K562 (cell line): ENCODE measurements around the gene ENTPD8. TPM values are rescaled to one million over a fixed set of nuclear protein-coding genes. Genes with fewer than 3 reads are reported as not detected.
A peak's percentile ranks its signal among the peaks of the same experiment; 100 is the strongest.

ENCODE experiments used
- ATAC-seq: fragments of 200-7000 bp; cut with Tn5 transposase; 3 replicates; pipeline ENCODE4 v1.9.1; 2020; ENCODE audit warnings: moderate library complexity
- BruUV-seq: library from RNA; stranded (reverse); fragments of 400-500 nt; replicated peaks from 2 replicates; lab custom pipeline; 2021; lab: Mats Ljungman, UMichigan
- CTCF ChIA-PET: fragments of 300-600 bp; formaldehyde crosslinking; extraction: SDS; loops from one replicate; lab custom pipeline; 2021; ENCODE audit warnings: low intra/inter-chr PET ratio; lab: Yijun Ruan, JAX
- POLR2A ChIA-PET: fragments of 300-600, 350-650 bp; sonication (Branson Sonifier 250); formaldehyde crosslinking; extraction: SDS; loops from one replicate; lab custom pipeline; 2021; ENCODE audit warnings: antibody characterized with exemption, inconsistent platforms; lab: Yijun Ruan, JAX
- DNase-seq, 4 experiments: peaks; one replicate each; pipeline versions ENCODE4 v3.0.0 to v3.0.0-alpha.2; 2011 to 2018; ENCODE audit warnings: low spot score in 3 of 4, mixed read lengths in 3 of 4; ENCODE audit errors: extremely low read depth in 1 of 4
- FAIRE-seq: peaks from 2 replicates; lab custom pipeline; 2011; peaks lifted over from hg19 to GRCh38; lab: Jason Lieb, UNC
- H2AFZ ChIP-seq: 2 replicates; pipeline ENCODE4 v1.6.0; 2011; ENCODE audit warnings: low read depth, low read length, control low read depth, inconsistent platforms
- H3K27ac ChIP-seq: fragments of 200-600 bp; 3 replicates; pipeline ENCODE4 v1.8.0; 2011; ENCODE audit warnings: low read depth, mild to moderate bottlenecking, control low read depth, inconsistent platforms, low read length, moderate library complexity, mixed read lengths; ENCODE audit errors: extremely low read depth
- H3K27me3 ChIP-seq, 2 experiments: fragments of 300-600 bp in 1 of 2; 2 replicates in 1 of 2; 3 replicates in 1 of 2; pipeline versions ENCODE4 v1.6.0 to v1.8.0; 2011; ENCODE audit warnings: inconsistent platforms in 2 of 2, low read length in 2 of 2, mild to moderate bottlenecking in 1 of 2, mixed read lengths in 1 of 2, moderate library complexity in 1 of 2; ENCODE audit not compliant: control insufficient read depth in 2 of 2, insufficient read depth in 2 of 2
- H3K36me3 ChIP-seq: fragments of 300-600 bp; 3 replicates; pipeline ENCODE4 v1.8.0; 2011; ENCODE audit warnings: mild to moderate bottlenecking, low read length, inconsistent platforms; ENCODE audit not compliant: control insufficient read depth, insufficient read depth
- H3K4me1 ChIP-seq, 2 experiments: fragments of 200-600 bp in 1 of 2; replicated peaks in 1 of 2; 2 replicates in 1 of 2; 3 replicates in 1 of 2; pipeline versions ENCODE4 v1.5.1 to v1.8.0; 2011; ENCODE audit warnings: inconsistent platforms in 2 of 2, low read length in 2 of 2, mild to moderate bottlenecking in 1 of 2, mixed read lengths in 1 of 2, moderate library complexity in 1 of 2; ENCODE audit not compliant: control insufficient read depth in 2 of 2, insufficient read depth in 2 of 2
- H3K4me2 ChIP-seq: 2 replicates; pipeline ENCODE4 v1.6.1; 2011; ENCODE audit warnings: low read length, control low read depth, inconsistent platforms, mixed read lengths; ENCODE audit not compliant: insufficient read depth
- H3K4me3 ChIP-seq: fragments of 200-600 bp; sonication (generic), shearing (Covaris generic); 2 replicates; pipeline ENCODE4 v1.5.1; 2016; ENCODE audit warnings: control low read depth, inconsistent platforms
- H3K79me2 ChIP-seq: fragments of 200-600 bp; 3 replicates; pipeline ENCODE4 v1.8.0; 2011; ENCODE audit warnings: low read length, inconsistent platforms; ENCODE audit not compliant: control insufficient read depth, insufficient read depth
- H3K9ac ChIP-seq, 2 experiments: 2 replicates each; pipeline versions ENCODE4 v1.6.0 to v1.6.1; 2011; ENCODE audit warnings: low read depth in 2 of 2, low read length in 2 of 2, control low read depth in 1 of 2, inconsistent platforms in 1 of 2, mild to moderate bottlenecking in 1 of 2, mixed read lengths in 1 of 2; ENCODE audit not compliant: insufficient read depth in 1 of 2
- H3K9me1 ChIP-seq: one replicate; pipeline ENCODE4 v1.6.0; 2011; ENCODE audit warnings: inconsistent platforms, mild to moderate bottlenecking, low read length, moderate library complexity; ENCODE audit not compliant: control insufficient read depth, insufficient read depth
- H3K9me3 ChIP-seq: replicated peaks from 2 replicates; pipeline ENCODE4 v1.5.1; 2011; ENCODE audit warnings: low read depth, low read length, inconsistent platforms; ENCODE audit not compliant: control insufficient read depth, insufficient read depth
- H4K20me1 ChIP-seq: replicated peaks from 2 replicates; pipeline ENCODE4 v1.6.1; 2011; ENCODE audit warnings: low read length, inconsistent platforms, mixed read lengths; ENCODE audit not compliant: control insufficient read depth, insufficient read depth
- CBX3 ChIP-seq, 2 experiments: IDR thresholded peaks; 1 replicate in 1 of 2; 2 replicates in 1 of 2; pipeline ENCODE4 v1.6.1; 2012; ENCODE audit warnings: inconsistent platforms in 2 of 2, low read length in 2 of 2, borderline replicate concordance in 1 of 2, control low read depth in 1 of 2
- FOXM1 ChIP-seq, 2 experiments: fragments of 450-650 bp in 1 of 2; sonication (generic) in 1 of 2; formaldehyde crosslinking in 1 of 2; IDR thresholded peaks; 2 replicates each; pipeline versions ENCODE4 v1.6.1 to v1.9.0; 2017 to 2022; ENCODE audit warnings: low read depth in 2 of 2, mild to moderate bottlenecking in 2 of 2, missing genetic modification reagents in 1 of 2, moderate library complexity in 1 of 2
- POLR3A ChIP-seq: IDR thresholded peaks from 2 replicates; pipeline ENCODE4 v1.6.1; 2011; ENCODE audit warnings: borderline replicate concordance, mild to moderate bottlenecking, moderate library complexity; ENCODE audit not compliant: insufficient read length, insufficient read depth; ENCODE audit errors: extremely low read depth
- PREB ChIP-seq: sonication (generic); formaldehyde crosslinking; IDR thresholded peaks from 2 replicates; pipeline ENCODE4 v1.8.1; 2023; ENCODE audit warnings: mild to moderate bottlenecking, missing genetic modification reagents
- RBFOX2 ChIP-seq: fragments of 200-400 bp; formaldehyde crosslinking; IDR thresholded peaks from 2 replicates; pipeline ENCODE4 v1.6.1; 2017; ENCODE audit warnings: low read depth, mild to moderate bottlenecking, low read length, moderate library complexity
- SLC30A9 ChIP-seq: fragments of 250-450 bp; sonication (Bioruptor Pico); IDR thresholded peaks from 2 replicates; pipeline ENCODE4 v1.8.0; 2022; ENCODE audit warnings: mild to moderate bottlenecking, moderate library complexity
- SMAD3 ChIP-seq: fragments of 450-650 bp; formaldehyde crosslinking; conservative IDR thresholded peaks from 2 replicates; pipeline ENCODE4 v1.4.0; 2020; ENCODE audit warnings: mild to moderate bottlenecking
- WGBS: fragments of 100-300 bp; shearing (Covaris generic); methylation state at CpG from one replicate; pipeline ENCODE4 v1.1.6; 2016; ENCODE audit warnings: low coverage, mixed read lengths; ENCODE audit not compliant: insufficient coverage; ENCODE audit errors: missing lambda C conversion rate; 5-methylcytosine and 5-hydroxymethylcytosine counted together
- in situ Hi-C: fragments of 300-500 bp; cut with MboI; formaldehyde crosslinking; loops from 4 replicates; pipeline ENCODE4 v1.15.0; 2018; ENCODE audit warnings: inconsistent platforms, mixed read lengths
- intact Hi-C: fragments of 100-400 bp; cut with micrococcal nuclease; formaldehyde crosslinking; loops from 2 replicates; pipeline ENCODE4 v1.14.2; 2022
- polyA plus RNA-seq, 8 experiments: library from polyadenylated mRNA; depleted of rRNA in 4 of 8; stranded (reverse) in 5 of 8; unstranded in 3 of 8; fragments of >200 nt; fragmentation: Nextera tagmentation in 2 of 8; fragmentation: Illumina TruSeq in 1 of 8; extraction: Ambion mirVana in 2 of 8; extraction: Trizol in 1 of 8; gene quantifications; 2 replicates each; pipeline versions ENCODE4 v1.2.1 to v1.2.3, GENCODE V29; 2011 to 2014; ENCODE audit warnings: inconsistent platforms in 1 of 8, missing spikeins in 1 of 8
- total RNA-seq, 7 experiments: library from RNA; depleted of rRNA in 6 of 7; stranded (reverse); fragments of >200 nt in 6 of 7; fragmentation: Illumina TruSeq in 2 of 7; extraction: Trizol in 2 of 7; gene quantifications; 2 replicates each; pipeline versions ENCODE4 v1.2.1 to v1.2.3, GENCODE V29; 2011 to 2021; ENCODE audit warnings: low replicate concordance in 1 of 7
- TF ChIP-seq, protein P1 (sequence below): fragments of 450-650 bp; formaldehyde crosslinking; IDR thresholded peaks from 2 replicates; pipeline ENCODE4 v1.4.0; 2020; ENCODE audit warnings: mild to moderate bottlenecking
- TF ChIP-seq, protein P2 (sequence below): IDR thresholded peaks from 2 replicates; pipeline ENCODE4 v1.6.1; 2016; ENCODE audit warnings: missing genetic modification characterization, missing compliant biosample characterization

The ENTPD8 gene
- total and polyA plus RNA-seq, 9 of the 15 experiments (the other 6 are each of a cell fraction or from before 2014, with no cell fraction given), result 0.06 to 0.27 (median 0.19) TPM; not detected in 5

- H3K4me1 ChIP-seq, result peaks cover 14 to 94% of the 10 kb centered on the region in 2 experiments; a peak in 4 of 5 replicates
- no peaks in the 10 kb centered on the region for H4K20me1 ChIP-seq
- ATAC-seq, result no peak
- ChIA-PET CTCF (no interaction called here), POLR2A (interaction anchor here (0.5 to 1.1 kb wide), 2 partner anchors 14 to 121 kb away, joined by 3 to 6 read pairs; no protein-coding TSS in a partner anchor)
- 59% methylated on average over 20 of the region's 26 CpGs for WGBS
- no peaks in the 10 kb centered on the region for H3K27me3 ChIP-seq
- H3K4me2 ChIP-seq, result no peak overlapping the region
- in situ Hi-C loops, result no loop called here
- TF ChIP-seq PREB (CRISPR knock-in tag), result no peak
- H3K9me1 ChIP-seq, result no peaks in the 10 kb centered on the region
- no peak overlapping the region for H3K9ac ChIP-seq
- intact Hi-C loops, result no loop called here
- no peaks in the 10 kb centered on the region for H3K9me3 ChIP-seq
- H2AFZ ChIP-seq, result no peak overlapping the region
- no TSS peak for BruUV-seq
- no peaks in the 10 kb centered on the region for H3K79me2 ChIP-seq
- DNase-seq, result no peak
- H3K36me3 ChIP-seq, result no peaks in the 10 kb centered on the region
- no peak for FAIRE-seq
- no peak overlapping the region for H3K27ac ChIP-seq
- no peak overlapping the region for H3K4me3 ChIP-seq
Measured at GRCh38 chr9:137433916-137434431, 7.2 kb downstream of the ENTPD8 start.

DNA sequence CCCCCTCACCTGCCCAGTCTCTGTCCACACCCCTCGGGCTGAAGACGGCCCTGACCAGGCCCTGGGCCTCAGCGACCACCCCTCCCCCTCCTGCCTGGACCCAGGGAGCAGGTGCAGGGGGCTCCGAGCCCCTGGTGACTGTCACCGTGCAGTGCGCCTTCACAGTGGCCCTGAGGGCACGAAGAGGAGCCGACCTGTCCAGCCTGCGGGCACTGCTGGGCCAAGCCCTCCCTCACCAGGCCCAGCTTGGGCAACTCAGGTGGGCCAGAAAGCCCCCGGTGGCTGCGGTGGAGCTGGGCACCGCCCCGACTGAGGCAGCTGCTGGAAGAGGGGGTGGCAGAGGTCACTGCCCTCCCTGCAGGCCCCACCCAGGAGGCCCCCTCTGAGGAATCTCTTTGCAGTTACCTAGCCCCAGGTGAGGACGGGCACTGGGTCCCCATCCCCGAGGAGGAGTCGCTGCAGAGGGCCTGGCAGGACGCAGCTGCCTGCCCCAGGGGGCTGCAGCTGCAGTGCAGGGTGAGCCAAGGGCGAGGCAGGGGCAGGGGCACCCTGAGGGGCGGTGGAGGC, 7.7 kb downstream of the ENTPD8 start:
- Histone ChIP-seq H3K9me1 (no peaks in the 10 kb centered on the region), H2AFZ (no peak overlapping the region), H3K79me2 (no peaks in the 10 kb centered on the region), H3K36me3 (no peaks in the 10 kb centered on the region), H3K27ac (no peak overlapping the region), H3K4me2 (no peak overlapping the region), H4K20me1 (no peaks in the 10 kb centered on the region), H3K9ac (no peak overlapping the region), H3K4me1 (peaks cover 14 to 93% of the 10 kb centered on the region in 2 experiments; a peak in 4 of 5 replicates), H3K9me3 (no peaks in the 10 kb centered on the region), H3K4me3 (no peak overlapping the region), H3K27me3 (no peaks in the 10 kb centered on the region)
- DNase-seq (no peak), FAIRE-seq (no peak), ATAC-seq (no peak)
- 59% methylated on average over 14 of the region's 19 CpGs for WGBS
- BruUV-seq, result no TSS peak
- intact Hi-C loops, result no loop called here
- POLR2A ChIA-PET, result interaction anchor here (0.6 to 1.1 kb wide), 2 partner anchors 15 to 254 kb away, joined by 4 to 6 read pairs; no protein-coding TSS in a partner anchor
- CTCF ChIA-PET, result no interaction called here
- in situ Hi-C loops, result no loop called here
- no peak for TF ChIP-seq SMAD3 (CRISPR knock-in tag)
- TF ChIP-seq, protein P1, sequence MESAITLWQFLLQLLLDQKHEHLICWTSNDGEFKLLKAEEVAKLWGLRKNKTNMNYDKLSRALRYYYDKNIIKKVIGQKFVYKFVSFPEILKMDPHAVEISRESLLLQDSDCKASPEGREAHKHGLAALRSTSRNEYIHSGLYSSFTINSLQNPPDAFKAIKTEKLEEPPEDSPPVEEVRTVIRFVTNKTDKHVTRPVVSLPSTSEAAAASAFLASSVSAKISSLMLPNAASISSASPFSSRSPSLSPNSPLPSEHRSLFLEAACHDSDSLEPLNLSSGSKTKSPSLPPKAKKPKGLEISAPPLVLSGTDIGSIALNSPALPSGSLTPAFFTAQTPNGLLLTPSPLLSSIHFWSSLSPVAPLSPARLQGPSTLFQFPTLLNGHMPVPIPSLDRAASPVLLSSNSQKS (CRISPR knock-in tag), result no peak
- TF ChIP-seq RBFOX2, result 0 out of 2 replicates have a peak, but pooled peaks have one; percentile 19
- TF ChIP-seq CBX3 (IDR thresholded peaks at IDR 0.05; ENCODE audit: borderline replicate concordance in 1 of 2, low read length in 2 of 2), result no peak
- TF ChIP-seq POLR3A, result no peak
- TF ChIP-seq, protein P2, sequence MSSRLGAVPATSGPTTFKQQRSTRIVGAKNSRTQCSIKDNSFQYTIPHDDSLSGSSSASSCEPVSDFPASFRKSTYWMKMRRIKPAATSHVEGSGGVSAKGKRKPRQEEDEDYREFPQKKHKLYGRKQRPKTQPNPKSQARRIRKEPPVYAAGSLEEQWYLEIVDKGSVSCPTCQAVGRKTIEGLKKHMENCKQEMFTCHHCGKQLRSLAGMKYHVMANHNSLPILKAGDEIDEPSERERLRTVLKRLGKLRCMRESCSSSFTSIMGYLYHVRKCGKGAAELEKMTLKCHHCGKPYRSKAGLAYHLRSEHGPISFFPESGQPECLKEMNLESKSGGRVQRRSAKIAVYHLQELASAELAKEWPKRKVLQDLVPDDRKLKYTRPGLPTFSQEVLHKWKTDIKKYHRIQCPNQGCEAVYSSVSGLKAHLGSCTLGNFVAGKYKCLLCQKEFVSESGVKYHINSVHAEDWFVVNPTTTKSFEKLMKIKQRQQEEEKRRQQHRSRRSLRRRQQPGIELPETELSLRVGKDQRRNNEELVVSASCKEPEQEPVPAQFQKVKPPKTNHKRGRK (tag), result no peak
- TF ChIP-seq FOXM1 (IDR thresholded peaks at IDR 0.05; ENCODE audit: low read depth), result no peak
- no peak for TF ChIP-seq FOXM1 (CRISPR knock-in tag; IDR thresholded peaks at IDR 0.05; ENCODE audit: low read depth)
- TF ChIP-seq SLC30A9 (CRISPR knock-in tag), result no peak
